Measurements from ENCODE around the gene CCT7.

- TF ChIP-seq POLR2AphosphoS5 (IDR thresholded peaks at IDR 0.05; ENCODE audit: low read depth, low read length) (no peak), POLR2A (IDR thresholded peaks at IDR 0.05; ENCODE audit: low read depth, low read length) (no peak)
Measured at GRCh38 chr2:73217160-73217559, 16.9 kb upstream of the CCT7 start.

Data from GM12892 (cell line).